RPMI7951 (cell line): ENCODE measurements around the gene BRSK1. TPM values are rescaled to one million over a fixed set of nuclear protein-coding genes. Genes with fewer than 3 reads are reported as not detected.

Source experiments
- DNase-seq: peaks from one replicate; pipeline ENCODE4 v3.0.0-alpha.2; 2012; ENCODE audit warnings: low read depth
- total RNA-seq: library from RNA; depleted of rRNA; stranded (reverse); fragments of >200 nt; shearing (Covaris generic); gene quantifications from 2 replicates; pipeline ENCODE4 v1.2.3, GENCODE V29; 2014; rRNA removed

Gene BRSK1
- total RNA-seq: 1.1 and 1.2 TPM in 2 replicates

DNA sequence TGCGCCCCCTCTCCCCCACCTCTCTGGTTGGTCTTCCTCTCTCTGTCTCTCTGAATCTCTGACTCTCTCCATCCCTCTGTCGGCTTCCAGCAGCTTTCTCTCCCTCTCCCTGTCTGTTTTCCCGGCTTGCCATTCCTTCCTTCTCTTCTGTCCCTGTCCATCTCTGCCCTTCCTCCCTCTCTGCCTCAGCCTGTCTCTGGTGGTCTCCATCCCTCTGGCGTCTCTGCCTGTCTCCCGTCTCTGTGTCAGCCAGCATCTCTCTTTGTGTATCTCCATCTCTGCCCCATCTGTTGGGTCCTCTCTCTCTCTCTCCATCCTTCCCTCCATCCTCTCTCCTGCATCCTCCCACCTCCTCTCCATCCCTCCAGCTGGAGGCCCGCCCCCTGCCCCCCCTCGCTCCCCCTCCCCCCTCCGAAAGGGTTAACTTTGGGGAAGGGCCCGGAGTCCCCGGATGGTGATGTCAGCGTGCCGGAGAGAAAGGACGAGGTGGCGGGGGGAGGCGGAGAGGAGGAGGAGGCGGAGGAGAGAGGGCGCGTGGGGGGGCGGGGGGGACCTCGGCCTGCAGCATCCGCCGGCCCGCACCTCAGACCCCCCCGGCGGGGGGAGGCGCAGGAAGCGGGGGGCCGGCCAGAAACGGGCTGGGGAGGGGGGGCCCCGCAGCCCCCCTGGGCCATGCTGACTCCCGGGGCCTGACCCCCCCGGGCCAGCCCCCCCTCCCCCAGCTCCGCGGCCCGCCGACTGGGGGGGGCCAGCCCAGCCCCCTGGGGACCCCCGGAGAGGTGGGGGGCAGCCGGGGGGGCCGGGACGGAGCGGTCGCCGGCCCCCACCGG is at the start of gene BRSK1:
BRSK1 (plus strand) TSS at position 450 of the 830 bp plus-strand sequence. CDS start 446 bp downstream, outside the sequence.
- peak; percentile 57 for DNase-seq

- DNase-seq: no peak
These were observed 45.8 kb upstream of the BRSK1 start for GRCh38 chr19:55238030-55238429.

- DNase-seq: no peak
These were observed 44.8 kb upstream of the BRSK1 start for GRCh38 chr19:55239004-55239403.

- DNase-seq: no peak
These were observed 43.1 kb upstream of the BRSK1 start for GRCh38 chr19:55240713-55241020.

- no peak for DNase-seq
These were observed 42.5 kb upstream of the BRSK1 start for GRCh38 chr19:55241143-55241934.

DNA sequence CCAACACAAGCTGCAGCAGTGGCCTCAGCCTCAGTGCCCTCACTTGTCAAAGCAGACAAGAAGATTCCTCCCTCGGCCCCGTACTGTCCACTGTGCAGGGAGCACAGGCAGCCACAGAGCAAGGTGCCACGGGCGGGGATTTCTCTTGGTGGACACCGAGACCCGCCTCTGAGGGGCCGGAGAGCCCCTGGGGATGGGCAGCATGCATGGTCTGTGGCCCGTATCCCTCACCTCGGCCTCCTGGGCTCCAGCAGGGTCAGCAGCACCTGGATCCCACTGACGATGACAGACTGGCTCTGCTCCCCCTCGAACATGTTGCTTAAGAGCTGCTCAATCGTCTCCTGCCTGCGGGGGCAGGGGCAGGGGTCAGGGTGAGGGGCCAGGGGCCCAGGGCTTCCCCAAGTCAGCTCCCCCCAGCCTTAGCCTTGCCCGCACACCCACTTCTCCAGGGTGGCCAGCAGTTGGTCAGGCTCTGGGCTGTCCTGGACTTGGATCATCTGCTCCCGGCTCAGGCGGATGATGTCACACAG is 41.8 kb upstream of the BRSK1 start:
- DNase-seq: no peak

- no peak for DNase-seq
These were observed 41.3 kb upstream of the BRSK1 start for GRCh38 chr19:55242517-55242916.

DNA sequence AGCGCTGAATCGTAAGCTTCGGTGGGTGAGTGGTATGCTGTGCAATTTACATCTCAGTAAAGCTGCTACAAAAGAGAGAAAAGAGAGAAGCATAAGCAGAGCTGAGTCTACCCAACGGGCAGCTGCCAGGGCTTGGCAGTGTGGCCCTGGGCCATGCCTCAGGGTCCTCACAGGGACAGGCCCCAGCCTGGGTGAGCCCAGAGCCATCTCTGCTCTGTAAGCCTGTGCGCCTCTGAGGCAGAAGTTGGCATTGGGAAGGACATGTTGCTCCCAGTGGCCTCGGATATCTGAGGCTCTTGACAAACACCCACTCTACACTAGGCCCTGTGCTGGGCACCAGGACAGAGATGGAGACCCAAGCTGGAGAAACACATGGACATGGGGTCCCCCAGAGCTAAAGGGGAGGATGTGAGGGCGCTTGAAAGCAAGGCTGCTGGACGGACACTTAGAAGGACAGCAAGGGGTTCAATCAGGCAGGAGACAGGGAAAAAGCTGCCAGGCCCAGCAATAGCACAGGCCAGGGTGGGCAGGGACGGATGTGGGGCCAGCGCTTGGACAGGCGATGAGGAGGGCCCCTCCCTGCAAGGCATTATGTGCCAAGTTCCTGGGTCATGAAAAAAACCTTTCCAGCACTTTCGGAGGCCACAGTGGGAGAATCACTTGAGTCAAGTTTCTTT is 39.7 kb upstream of the BRSK1 start:
- DNase-seq: no peak

- no peak for DNase-seq
These were observed 38.4 kb upstream of the BRSK1 start for GRCh38 chr19:55245236-55245904.

DNA sequence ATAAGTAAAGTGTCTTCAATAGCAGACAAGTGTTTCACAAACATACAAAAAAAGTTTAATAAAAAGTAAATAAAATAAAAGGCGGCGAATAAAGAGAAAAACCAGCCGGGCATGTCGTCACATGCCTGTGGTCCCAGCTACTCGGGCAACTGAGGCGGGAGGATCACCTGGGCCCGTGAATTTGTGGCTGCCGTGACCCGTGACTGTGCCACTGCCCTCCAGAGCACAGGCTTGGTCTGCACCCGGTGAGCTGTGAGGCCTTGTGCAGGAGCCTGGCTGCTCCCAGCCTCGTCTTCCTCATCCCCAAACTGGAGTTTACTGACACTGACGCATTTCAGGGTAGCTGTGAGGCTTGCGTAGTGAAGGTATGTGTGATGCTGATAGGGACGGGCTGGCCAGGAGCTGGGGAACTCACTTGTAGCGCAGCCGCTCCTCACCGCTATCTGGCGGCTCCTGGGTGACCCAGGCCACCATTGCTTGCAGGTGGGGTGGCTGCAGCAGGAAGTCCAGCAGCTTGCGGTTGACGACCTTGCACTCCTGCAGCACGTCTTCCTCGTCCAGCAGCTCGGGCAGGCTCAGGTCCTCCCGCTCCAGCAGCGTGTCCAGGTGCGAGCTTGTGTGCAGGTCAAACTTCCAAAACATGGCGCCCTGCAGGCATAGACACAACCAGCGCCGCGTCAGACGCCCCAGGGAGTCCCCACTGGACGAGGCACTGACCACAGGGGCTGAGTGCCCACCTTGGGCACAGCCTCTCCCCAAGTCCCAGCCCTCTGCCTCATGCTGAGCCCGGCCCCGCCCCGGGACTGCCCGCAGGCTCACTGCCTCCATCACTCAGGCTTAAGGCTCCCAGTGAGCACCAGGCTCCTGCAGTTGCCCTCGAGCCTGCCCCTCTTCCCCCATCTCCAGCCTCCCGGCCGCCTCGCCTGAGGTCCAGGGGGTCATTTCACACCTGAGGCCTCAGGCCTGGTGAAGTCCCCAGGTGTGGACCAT is 37.0 kb upstream of the BRSK1 start:
- DNase-seq: no peak

GRCh38 chr19:55247621-55248099 is 36.1 kb upstream of the BRSK1 start:
- peak; percentile 85 for DNase-seq

GRCh38 chr19:55248166-55248675 is 35.6 kb upstream of the BRSK1 start:
- DNase-seq: no peak

DNA sequence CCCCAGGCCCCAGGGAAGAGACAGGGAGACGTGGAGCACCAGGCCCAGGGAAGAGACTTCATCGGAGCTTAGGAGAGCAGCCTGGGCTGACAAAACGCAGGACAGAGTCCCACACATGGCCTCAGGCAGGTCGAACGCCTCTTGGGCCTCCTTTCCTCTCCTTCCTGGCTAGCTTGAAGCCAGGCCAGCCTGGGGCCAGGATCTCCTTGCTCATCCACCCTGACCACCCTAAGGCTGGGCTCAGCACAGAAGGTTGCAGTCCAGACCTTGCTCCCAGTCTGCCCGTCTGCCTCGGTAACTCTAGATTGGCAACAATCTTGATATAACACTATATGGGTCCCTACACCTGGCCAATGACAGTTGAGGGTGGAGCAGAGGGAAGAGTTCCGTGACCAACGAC is 35.1 kb upstream of the BRSK1 start:
- no peak for DNase-seq

GRCh38 chr19:55249841-55250240 is 34.0 kb upstream of the BRSK1 start:
- no peak for DNase-seq

GRCh38 chr19:55250262-55251036 is 33.3 kb upstream of the BRSK1 start:
- no peak for DNase-seq

GRCh38 chr19:55251341-55252081 is 32.3 kb upstream of the BRSK1 start:
- no peak for DNase-seq

GRCh38 chr19:55252760-55253663 is 30.8 kb upstream of the BRSK1 start:
- DNase-seq: no peak
